CD14-positive monocyte (primary cell): ENCODE measurements around the gene LAMA4. TPM values are rescaled to one million over a fixed set of nuclear protein-coding genes. Genes with fewer than 3 reads are reported as not detected.

Experiments
- DNase-seq, 3 donors: peaks; one replicate each; pipeline ENCODE4 v3.0.0-alpha.2; 2011 to 2022
- H2AFZ ChIP-seq: 2 replicates; pipeline ENCODE4 v1.6.0; 2012; ENCODE audit warnings: mild to moderate bottlenecking, low read depth, low read length, inconsistent platforms; ENCODE audit not compliant: insufficient read depth, poor library complexity, severe bottlenecking
- H3K27ac ChIP-seq, 2 donors: 1 replicate in 1 of 2; 2 replicates in 1 of 2; pipeline ENCODE4 v1.5.1; 2012 to 2013; ENCODE audit warnings: low read length in 2 of 2, control low read depth in 1 of 2, inconsistent platforms in 1 of 2, low read depth in 1 of 2, mild to moderate bottlenecking in 1 of 2
- H3K27me3 ChIP-seq, 2 donors: one replicate each; pipeline versions ENCODE4 v1.6.0 to v1.6.1; 2011 to 2013; ENCODE audit warnings: low read length in 2 of 2; ENCODE audit not compliant: control insufficient read depth in 2 of 2, insufficient read depth in 2 of 2
- H3K36me3 ChIP-seq, 2 donors: replicated peaks in 1 of 2; 1 replicate in 1 of 2; 2 replicates in 1 of 2; pipeline versions ENCODE4 v1.5.1 to v1.6.1; 2012 to 2013; ENCODE audit warnings: low read length in 2 of 2, control low read depth in 1 of 2, inconsistent platforms in 1 of 2, mild to moderate bottlenecking in 1 of 2; ENCODE audit not compliant: insufficient read depth in 2 of 2, control insufficient read depth in 1 of 2
- H3K4me1 ChIP-seq, 2 donors: 1 replicate in 1 of 2; 2 replicates in 1 of 2; pipeline versions ENCODE4 v1.5.1 to v1.6.1; 2012 to 2013; ENCODE audit warnings: low read length in 2 of 2, control low read depth in 1 of 2, inconsistent platforms in 1 of 2, mild to moderate bottlenecking in 1 of 2, moderate library complexity in 1 of 2; ENCODE audit not compliant: insufficient read depth in 2 of 2, control insufficient read depth in 1 of 2
- H3K4me2 ChIP-seq: replicated peaks from 2 replicates; pipeline ENCODE3; 2012; ENCODE audit warnings: low read length, moderate library complexity, mild to moderate bottlenecking; ENCODE audit not compliant: poor library complexity, severe bottlenecking; ENCODE audit errors: extremely low read depth
- H3K4me3 ChIP-seq, 3 experiments: fragments of 200-600 bp in 1 of 3; sonication (generic) in 1 of 3; replicated peaks in 1 of 3; 1 replicate in 2 of 3; 2 replicates in 1 of 3; pipeline ENCODE4 v1.5.1; 2011 to 2013; ENCODE audit warnings: low read length in 3 of 3, mild to moderate bottlenecking in 3 of 3, control low read depth in 2 of 3, low read depth in 2 of 3, inconsistent platforms in 1 of 3, moderate library complexity in 1 of 3
- H3K79me2 ChIP-seq: 2 replicates; pipeline ENCODE4 v1.6.0; 2012; ENCODE audit warnings: mild to moderate bottlenecking, control low read depth, inconsistent platforms, low read length, moderate library complexity; ENCODE audit not compliant: insufficient read depth
- H3K9ac ChIP-seq: 2 replicates; pipeline ENCODE4 v1.6.0; 2017; ENCODE audit warnings: low read length, mild to moderate bottlenecking; ENCODE audit not compliant: insufficient read depth, poor library complexity, severe bottlenecking
- H3K9me3 ChIP-seq, 2 donors: replicated peaks in 1 of 2; 1 replicate in 1 of 2; 2 replicates in 1 of 2; pipeline versions ENCODE4 v1.5.1 to v1.6.1; 2012 to 2013; ENCODE audit warnings: low read length in 2 of 2, control low read depth in 1 of 2; ENCODE audit not compliant: control insufficient read depth in 1 of 2, insufficient read depth in 1 of 2
- H4K20me1 ChIP-seq: 2 replicates; pipeline ENCODE4 v1.6.0; 2012; ENCODE audit warnings: mild to moderate bottlenecking, low read length, control low read depth, moderate library complexity; ENCODE audit not compliant: insufficient read depth
- H3K27ac Mint-ChIP-seq, 7 donors: one replicate each; pipeline ENCODE4 v1.8.0; 2020; ENCODE audit warnings: mild to moderate bottlenecking in 7 of 7, mixed read lengths in 7 of 7, moderate library complexity in 6 of 7, inconsistent platforms in 2 of 7
- H3K27me3 Mint-ChIP-seq, 3 donors: one replicate each; pipeline ENCODE4 v1.8.0; 2021 to 2022; ENCODE audit warnings: low read depth in 3 of 3, mild to moderate bottlenecking in 3 of 3, mixed read lengths in 3 of 3, moderate library complexity in 3 of 3, inconsistent platforms in 1 of 3
- H3K36me3 Mint-ChIP-seq, 2 donors: one replicate each; pipeline ENCODE4 v1.8.0; 2020; ENCODE audit warnings: mixed read lengths in 2 of 2, inconsistent platforms in 1 of 2, mild to moderate bottlenecking in 1 of 2
- H3K4me1 Mint-ChIP-seq: one replicate; pipeline ENCODE4 v1.8.0; 2020; ENCODE audit warnings: mild to moderate bottlenecking, mixed read lengths
- H3K4me3 Mint-ChIP-seq, 2 donors: one replicate each; pipeline ENCODE4 v1.8.0; 2020; ENCODE audit warnings: mild to moderate bottlenecking in 2 of 2, mixed read lengths in 2 of 2, moderate library complexity in 1 of 2
- H3K9me3 Mint-ChIP-seq, 7 donors: one replicate each; pipeline ENCODE4 v1.8.0; 2020 to 2022; ENCODE audit warnings: mixed read lengths in 7 of 7, mild to moderate bottlenecking in 6 of 7, moderate library complexity in 6 of 7, inconsistent platforms in 2 of 7
- WGBS: methylation state at CpG from one replicate; pipeline ENCODE4 v1.1.5; 2013; ENCODE audit warnings: missing lambda C conversion rate; ENCODE audit not compliant: insufficient coverage; 5-methylcytosine and 5-hydroxymethylcytosine counted together
- intact Hi-C, 2 donors: fragments of 100-400 bp; cut with micrococcal nuclease; formaldehyde crosslinking; loops; one replicate each; pipeline versions ENCODE4 v1.15.0 to v1.15.1; 2023
- polyA plus RNA-seq, 3 donors: library from polyadenylated mRNA; depleted of rRNA in 1 of 3; unstranded in 2 of 3; stranded (reverse) in 1 of 3; fragments of 300-500 nt in 2 of 3; fragments of >200 nt in 1 of 3; fragmentation: Illumina TruSeq in 2 of 3; gene quantifications; 1 replicate in 2 of 3; 2 replicates in 1 of 3; pipeline ENCODE4 v1.2.3, GENCODE V29; 2012 to 2021
- TF ChIP-seq, protein P1 (sequence below): fragments of 200-600 bp; IDR thresholded peaks from one replicate; pipeline ENCODE4 v1.8.0; 2022; ENCODE audit warnings: antibody characterized with exemption, mild to moderate bottlenecking

The LAMA4 gene
- polyA plus RNA-seq, 3 donors = not detected

DNA sequence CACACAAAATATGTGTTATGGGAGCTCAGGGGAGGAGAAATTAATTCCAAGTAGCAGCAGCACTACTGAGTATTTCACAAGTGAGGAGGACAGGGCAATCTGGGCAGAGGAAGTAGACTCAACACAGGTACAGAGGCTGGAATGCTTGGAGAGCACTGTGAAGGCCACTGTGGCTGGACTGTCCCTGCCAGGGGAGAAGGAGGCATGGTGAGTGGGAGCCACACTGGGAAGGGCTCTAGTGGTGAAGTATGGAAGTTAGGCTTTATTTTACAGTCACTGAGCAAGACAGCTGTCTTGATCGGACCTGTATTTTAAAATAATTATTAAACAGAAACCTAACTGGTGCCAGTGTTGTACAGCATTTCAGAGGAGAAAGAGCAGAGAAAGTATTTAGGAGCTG lies 138.1 kb downstream of the LAMA4 start:
- H3K27me3 Mint-ChIP-seq = peaks cover 0 to 4% (median 0%) of the 10 kb centered on the region in 3 donors

DNA sequence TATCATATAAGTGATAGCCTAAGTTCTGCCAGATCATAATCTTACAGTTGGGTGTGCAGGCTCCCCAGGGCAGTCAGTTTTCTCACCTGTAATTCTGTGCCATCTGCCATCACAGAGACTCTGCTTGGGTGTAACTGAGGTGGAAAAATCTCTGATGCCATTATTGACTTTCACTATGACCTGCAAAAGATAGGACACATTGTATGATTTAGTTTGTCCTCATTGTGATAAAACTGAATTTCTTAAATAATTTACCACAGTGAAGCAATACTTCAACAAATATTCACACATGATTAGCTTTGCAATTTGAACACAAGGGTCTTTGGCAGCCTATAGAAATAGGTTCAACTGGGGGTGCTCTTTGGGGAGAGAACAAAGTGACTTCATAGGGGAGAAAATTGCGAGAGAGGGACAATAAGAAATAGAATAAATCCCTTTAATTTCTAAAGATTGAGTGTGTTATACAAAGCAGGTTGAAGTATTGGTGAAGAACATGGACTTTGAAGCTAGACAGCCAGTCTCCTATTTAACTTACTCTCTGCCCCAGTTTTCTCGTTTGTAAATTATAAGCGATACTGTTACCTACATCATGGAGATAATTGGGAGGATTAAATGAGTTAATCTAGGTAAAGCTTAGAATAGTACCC lies 139.7 kb downstream of the LAMA4 start:
- no peak overlapping the region for H3K4me3 Mint-ChIP-seq
- no peaks in the 10 kb centered on the region for H3K27me3 ChIP-seq
- no peaks in the 10 kb centered on the region for H3K36me3 Mint-ChIP-seq
- H3K4me1 ChIP-seq = no peaks in the 10 kb centered on the region
- no peak overlapping the region for H3K4me2 ChIP-seq
- intact Hi-C loops = no loop called here
- no peak for DNase-seq
- no peaks in the 10 kb centered on the region for H3K79me2 ChIP-seq
- peaks cover 0 to 4% (median 0%) of the 10 kb centered on the region in 3 donors for H3K27me3 Mint-ChIP-seq
- no peaks in the 10 kb centered on the region for H3K36me3 ChIP-seq
- no peak overlapping the region for H2AFZ ChIP-seq
- no peaks in the 10 kb centered on the region for H4K20me1 ChIP-seq
- H3K27ac ChIP-seq = no peak overlapping the region
- H3K4me1 Mint-ChIP-seq = peaks cover 8% of the 10 kb centered on the region
- no peak overlapping the region for H3K27ac Mint-ChIP-seq
- TF ChIP-seq, protein P1, sequence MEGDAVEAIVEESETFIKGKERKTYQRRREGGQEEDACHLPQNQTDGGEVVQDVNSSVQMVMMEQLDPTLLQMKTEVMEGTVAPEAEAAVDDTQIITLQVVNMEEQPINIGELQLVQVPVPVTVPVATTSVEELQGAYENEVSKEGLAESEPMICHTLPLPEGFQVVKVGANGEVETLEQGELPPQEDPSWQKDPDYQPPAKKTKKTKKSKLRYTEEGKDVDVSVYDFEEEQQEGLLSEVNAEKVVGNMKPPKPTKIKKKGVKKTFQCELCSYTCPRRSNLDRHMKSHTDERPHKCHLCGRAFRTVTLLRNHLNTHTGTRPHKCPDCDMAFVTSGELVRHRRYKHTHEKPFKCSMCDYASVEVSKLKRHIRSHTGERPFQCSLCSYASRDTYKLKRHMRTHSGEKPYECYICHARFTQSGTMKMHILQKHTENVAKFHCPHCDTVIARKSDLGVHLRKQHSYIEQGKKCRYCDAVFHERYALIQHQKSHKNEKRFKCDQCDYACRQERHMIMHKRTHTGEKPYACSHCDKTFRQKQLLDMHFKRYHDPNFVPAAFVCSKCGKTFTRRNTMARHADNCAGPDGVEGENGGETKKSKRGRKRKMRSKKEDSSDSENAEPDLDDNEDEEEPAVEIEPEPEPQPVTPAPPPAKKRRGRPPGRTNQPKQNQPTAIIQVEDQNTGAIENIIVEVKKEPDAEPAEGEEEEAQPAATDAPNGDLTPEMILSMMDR = no peak
- no peaks in the 10 kb centered on the region for H3K9me3 Mint-ChIP-seq
- H3K9ac ChIP-seq = no peak overlapping the region
- no CpG with 5 or more reads among the region's 3 CpGs for WGBS
- no peak overlapping the region for H3K4me3 ChIP-seq
- H3K9me3 ChIP-seq = no peaks in the 10 kb centered on the region

More for the DNA sequence above, 138.1 kb downstream of the LAMA4 start:
- Histone ChIP-seq H3K4me3 (no peak overlapping the region), H3K4me1 (no peaks in the 10 kb centered on the region), H3K27ac (no peak overlapping the region), H3K9me3 (no peaks in the 10 kb centered on the region), H3K4me2 (no peak overlapping the region), H2AFZ (no peak overlapping the region), H4K20me1 (no peaks in the 10 kb centered on the region), H3K27me3 (no peaks in the 10 kb centered on the region), H3K36me3 (no peaks in the 10 kb centered on the region), H3K79me2 (no peaks in the 10 kb centered on the region), H3K9ac (no peak overlapping the region)
- intact Hi-C loops = no loop called here
- Mint-ChIP-seq H3K4me3 (no peak overlapping the region), H3K27ac (no peak overlapping the region), H3K36me3 (no peaks in the 10 kb centered on the region), H3K9me3 (no peaks in the 10 kb centered on the region), H3K4me1 (peaks cover 8% of the 10 kb centered on the region)
- TF ChIP-seq, protein P1 = no peak
- WGBS = no CpG with 5 or more reads among the region's 1 CpG
- DNase-seq = no peak
